ENCODE data around the gene ZMIZ1.

The ZMIZ1 gene

GRCh38 chr10:79162861-79163665 is 94.3 kb downstream of the ZMIZ1 start:
- TF ChIP-seq MAX (IDR thresholded peaks at IDR 0.05; ENCODE audit: low read depth, low read length) (no peak), POLR2A (IDR thresholded peaks at IDR 0.05; ENCODE audit: extremely low read depth, insufficient read length) (no peak), CTCF (IDR thresholded peaks at IDR 0.05; ENCODE audit: low read depth, low read length) (no peak), MYC (IDR thresholded peaks at IDR 0.05; ENCODE audit: low read depth, low read length) (no peak)
- no peak overlapping the region for H3K4me3 ChIP-seq (ENCODE audit: low read depth, low read length)
- DNase-seq (ENCODE audit: low read depth): no peak

- TF ChIP-seq MYC (IDR thresholded peaks at IDR 0.05; ENCODE audit: low read depth, low read length): no peak
- no peak for TF ChIP-seq CTCF (IDR thresholded peaks at IDR 0.05; ENCODE audit: low read depth, low read length)
- TF ChIP-seq MAX (IDR thresholded peaks at IDR 0.05; ENCODE audit: low read depth, low read length): no peak
- no peak for TF ChIP-seq POLR2A (IDR thresholded peaks at IDR 0.05; ENCODE audit: extremely low read depth, insufficient read length)
- DNase-seq (ENCODE audit: low read depth): no peak
- H3K4me3 ChIP-seq (ENCODE audit: low read depth, low read length): no peak overlapping the region
Measured at GRCh38 chr10:79163666-79163975, 94.9 kb downstream of the ZMIZ1 start.

GRCh38 chr10:79164075-79164474 is 95.3 kb downstream of the ZMIZ1 start:
- TF ChIP-seq CTCF (IDR thresholded peaks at IDR 0.05; ENCODE audit: low read depth, low read length) (no peak), MYC (IDR thresholded peaks at IDR 0.05; ENCODE audit: low read depth, low read length) (no peak), MAX (IDR thresholded peaks at IDR 0.05; ENCODE audit: low read depth, low read length) (no peak), POLR2A (IDR thresholded peaks at IDR 0.05; ENCODE audit: extremely low read depth, insufficient read length) (no peak)
- H3K4me3 ChIP-seq (ENCODE audit: low read depth, low read length): no peak overlapping the region
- DNase-seq (ENCODE audit: low read depth): no peak

- H3K4me3 ChIP-seq (ENCODE audit: low read depth, low read length): no peak overlapping the region
- TF ChIP-seq MAX (IDR thresholded peaks at IDR 0.05; ENCODE audit: low read depth, low read length) (no peak), POLR2A (IDR thresholded peaks at IDR 0.05; ENCODE audit: extremely low read depth, insufficient read length) (no peak), MYC (IDR thresholded peaks at IDR 0.05; ENCODE audit: low read depth, low read length) (no peak), CTCF (IDR thresholded peaks at IDR 0.05; ENCODE audit: low read depth, low read length) (no peak)
- no peak for DNase-seq (ENCODE audit: low read depth)
Measured at GRCh38 chr10:79165070-79165778, 96.5 kb downstream of the ZMIZ1 start.

GRCh38 chr10:79166312-79166721 is 97.6 kb downstream of the ZMIZ1 start:
- H3K4me3 ChIP-seq (ENCODE audit: low read depth, low read length): no peak overlapping the region
- no peak for TF ChIP-seq CTCF (IDR thresholded peaks at IDR 0.05; ENCODE audit: low read depth, low read length)
- TF ChIP-seq MAX (IDR thresholded peaks at IDR 0.05; ENCODE audit: low read depth, low read length): no peak
- TF ChIP-seq POLR2A (IDR thresholded peaks at IDR 0.05; ENCODE audit: extremely low read depth, insufficient read length): no peak
- TF ChIP-seq MYC (IDR thresholded peaks at IDR 0.05; ENCODE audit: low read depth, low read length): no peak
- no peak for DNase-seq (ENCODE audit: low read depth)

All from NB4 (cell line).